Vagina (tissue), 2 donors: ENCODE measurements around the gene GK. TPM values are rescaled to one million over a fixed set of nuclear protein-coding genes. Genes with fewer than 3 reads are reported as not detected.
A peak's percentile ranks its signal among the peaks of the same experiment; 100 is the strongest.

Experiments used
- DNase-seq, 2 donors: peaks; one replicate each; pipeline ENCODE4 v3.0.0-alpha.2; 2017; ENCODE audit errors: extremely low spot score in 2 of 2
- H3K27ac ChIP-seq: fragments of 200-600 bp; sonication (generic); one replicate; pipeline ENCODE4 v1.5.1; 2019
- H3K27me3 ChIP-seq: fragments of 200-600 bp; sonication (generic); one replicate; pipeline ENCODE4 v1.5.1; 2019
- H3K36me3 ChIP-seq, 2 donors: fragments of 200-600 bp; sonication (generic); one replicate each; pipeline ENCODE4 v1.5.1; 2017 to 2019
- H3K4me1 ChIP-seq: fragments of 200-600 bp; sonication (generic); one replicate; pipeline ENCODE4 v1.5.1; 2019
- H3K4me3 ChIP-seq, 2 donors: fragments of 200-600 bp; sonication (generic); 1 replicate in 1 of 2; 2 replicates in 1 of 2; pipeline ENCODE4 v1.5.1; 2016 to 2019
- H3K9me3 ChIP-seq: fragments of 200-600 bp; sonication (generic); one replicate; pipeline ENCODE4 v1.5.1; 2019
- POLR2A ChIP-seq, 2 donors: fragments of 450-650 bp; IDR thresholded peaks; one replicate each; pipeline ENCODE4 v1.6.1; 2017; ENCODE audit warnings: antibody characterized with exemption in 2 of 2, mild to moderate bottlenecking in 2 of 2, moderate library complexity in 2 of 2
- POLR2AphosphoS5 ChIP-seq, 2 donors: sonication (generic); formaldehyde crosslinking; IDR thresholded peaks; one replicate each; pipeline ENCODE4 v1.9.0; 2017; ENCODE audit warnings: antibody characterized with exemption in 2 of 2, mild to moderate bottlenecking in 2 of 2, low read depth in 1 of 2; ENCODE audit not compliant: insufficient read depth in 1 of 2
- intact Hi-C: fragments of 100-400 bp; cut with DNase I; formaldehyde crosslinking; loops from one replicate; pipeline ENCODE4 v1.15.1; 2023
- total RNA-seq: library from RNA; depleted of rRNA; stranded (reverse); fragments of >200 nt; gene quantifications from one replicate; pipeline ENCODE4 v1.2.3, GENCODE V29; 2016
- TF ChIP-seq, protein P1 (sequence below), 3 experiments: fragments of 450-650 bp in 2 of 3; fragments of 200-600 bp in 1 of 3; sonication (generic) in 1 of 3; IDR thresholded peaks; one replicate each; pipeline ENCODE4 v1.5.1; 2017 to 2019; ENCODE audit warnings: antibody characterized with exemption in 3 of 3, mild to moderate bottlenecking in 2 of 3, moderate library complexity in 2 of 3

GK gene
- total RNA-seq, 1 donor from 2014 or later = 7.6 TPM

- TF ChIP-seq, protein P1, sequence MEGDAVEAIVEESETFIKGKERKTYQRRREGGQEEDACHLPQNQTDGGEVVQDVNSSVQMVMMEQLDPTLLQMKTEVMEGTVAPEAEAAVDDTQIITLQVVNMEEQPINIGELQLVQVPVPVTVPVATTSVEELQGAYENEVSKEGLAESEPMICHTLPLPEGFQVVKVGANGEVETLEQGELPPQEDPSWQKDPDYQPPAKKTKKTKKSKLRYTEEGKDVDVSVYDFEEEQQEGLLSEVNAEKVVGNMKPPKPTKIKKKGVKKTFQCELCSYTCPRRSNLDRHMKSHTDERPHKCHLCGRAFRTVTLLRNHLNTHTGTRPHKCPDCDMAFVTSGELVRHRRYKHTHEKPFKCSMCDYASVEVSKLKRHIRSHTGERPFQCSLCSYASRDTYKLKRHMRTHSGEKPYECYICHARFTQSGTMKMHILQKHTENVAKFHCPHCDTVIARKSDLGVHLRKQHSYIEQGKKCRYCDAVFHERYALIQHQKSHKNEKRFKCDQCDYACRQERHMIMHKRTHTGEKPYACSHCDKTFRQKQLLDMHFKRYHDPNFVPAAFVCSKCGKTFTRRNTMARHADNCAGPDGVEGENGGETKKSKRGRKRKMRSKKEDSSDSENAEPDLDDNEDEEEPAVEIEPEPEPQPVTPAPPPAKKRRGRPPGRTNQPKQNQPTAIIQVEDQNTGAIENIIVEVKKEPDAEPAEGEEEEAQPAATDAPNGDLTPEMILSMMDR (IDR thresholded peaks at IDR 0.05) = no peak
- TF ChIP-seq POLR2AphosphoS5 (IDR thresholded peaks at IDR 0.05; ENCODE audit: insufficient read depth in 1 of 2, low read depth in 1 of 2) = no peak
- TF ChIP-seq POLR2A (IDR thresholded peaks at IDR 0.05) = no peak
- H3K4me1 ChIP-seq = no peaks in the 10 kb centered on the region
- DNase-seq = no peak
- H3K27me3 ChIP-seq = no peaks in the 10 kb centered on the region
- H3K27ac ChIP-seq = no peak overlapping the region
- H3K9me3 ChIP-seq = no peaks in the 10 kb centered on the region
- H3K36me3 ChIP-seq = no peaks in the 10 kb centered on the region
- intact Hi-C loops = no loop called here
- H3K4me3 ChIP-seq = no peak overlapping the region
These were observed 81.6 kb downstream of the GK start for GRCh38 chrX:30734782-30735181.

DNA sequence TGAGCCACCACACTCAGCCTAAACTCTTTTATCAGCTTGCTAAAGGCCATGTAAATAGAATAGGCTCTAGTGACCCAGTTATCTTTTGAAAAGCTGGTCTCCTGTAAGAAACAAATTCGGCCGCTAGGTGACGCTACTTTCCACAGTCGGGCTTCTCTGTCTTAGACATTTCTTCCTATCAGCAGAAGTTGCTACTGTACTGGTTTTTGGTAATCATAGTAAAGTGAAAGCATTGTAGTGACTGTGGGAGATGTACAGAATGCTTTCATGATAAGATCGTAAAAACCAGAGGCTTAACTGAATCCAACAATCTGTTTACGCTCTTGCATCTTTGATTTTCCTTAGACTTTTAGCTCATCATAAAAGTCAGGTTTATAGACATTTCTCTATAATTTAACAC lies 82.6 kb downstream of the GK start:
- H3K27ac ChIP-seq = no peak overlapping the region
- no peaks in the 10 kb centered on the region for H3K36me3 ChIP-seq
- TF ChIP-seq POLR2A (IDR thresholded peaks at IDR 0.05) = no peak
- TF ChIP-seq, protein P1 (IDR thresholded peaks at IDR 0.05) = peak in 1 of 3 experiments; percentile 21
- TF ChIP-seq POLR2AphosphoS5 (IDR thresholded peaks at IDR 0.05; ENCODE audit: insufficient read depth in 1 of 2, low read depth in 1 of 2) = no peak
- H3K4me1 ChIP-seq = no peaks in the 10 kb centered on the region
- intact Hi-C loops = no loop called here
- no peaks in the 10 kb centered on the region for H3K27me3 ChIP-seq
- DNase-seq = no peak
- H3K4me3 ChIP-seq = no peak overlapping the region
- no peaks in the 10 kb centered on the region for H3K9me3 ChIP-seq

- H3K27me3 ChIP-seq = no peaks in the 10 kb centered on the region
- no peak for TF ChIP-seq POLR2A (IDR thresholded peaks at IDR 0.05)
- TF ChIP-seq, protein P1 (IDR thresholded peaks at IDR 0.05) = no peak
- no peak for TF ChIP-seq POLR2AphosphoS5 (IDR thresholded peaks at IDR 0.05; ENCODE audit: insufficient read depth in 1 of 2, low read depth in 1 of 2)
- H3K4me3 ChIP-seq = no peak overlapping the region
- no peak for DNase-seq
- H3K9me3 ChIP-seq = no peaks in the 10 kb centered on the region
- H3K4me1 ChIP-seq = no peaks in the 10 kb centered on the region
- no peak overlapping the region for H3K27ac ChIP-seq
- no peaks in the 10 kb centered on the region for H3K36me3 ChIP-seq
- intact Hi-C loops = no loop called here
These were observed 88.3 kb downstream of the GK start for GRCh38 chrX:30741545-30741944.

- no peak overlapping the region for H3K27ac ChIP-seq
- intact Hi-C loops = no loop called here
- no peaks in the 10 kb centered on the region for H3K4me1 ChIP-seq
- H3K27me3 ChIP-seq = no peaks in the 10 kb centered on the region
- no peak for DNase-seq
- TF ChIP-seq, protein P1 (IDR thresholded peaks at IDR 0.05) = no peak
- TF ChIP-seq POLR2A (IDR thresholded peaks at IDR 0.05) = no peak
- H3K9me3 ChIP-seq = no peaks in the 10 kb centered on the region
- no peaks in the 10 kb centered on the region for H3K36me3 ChIP-seq
- H3K4me3 ChIP-seq = no peak overlapping the region
These were observed 95.2 kb downstream of the GK start for GRCh38 chrX:30748342-30748960.

GRCh38 chrX:30751497-30751896 lies 98.3 kb downstream of the GK start:
- Histone ChIP-seq H3K36me3 (no peaks in the 10 kb centered on the region), H3K4me3 (no peak overlapping the region), H3K27me3 (no peaks in the 10 kb centered on the region), H3K4me1 (no peaks in the 10 kb centered on the region), H3K9me3 (no peaks in the 10 kb centered on the region), H3K27ac (no peak overlapping the region)
- intact Hi-C loops = no loop called here
- TF ChIP-seq, protein P1 (IDR thresholded peaks at IDR 0.05) = no peak
- TF ChIP-seq POLR2A (IDR thresholded peaks at IDR 0.05) = no peak
- no peak for TF ChIP-seq POLR2AphosphoS5 (IDR thresholded peaks at IDR 0.05; ENCODE audit: insufficient read depth in 1 of 2, low read depth in 1 of 2)
- no peak for DNase-seq
